ENCODE data around the gene OR2K2. TPM values are rescaled to one million over a fixed set of nuclear protein-coding genes. Genes with fewer than 3 reads are reported as not detected.
"Not testable (repeated sequence)": the region's sequence is repeated elsewhere in the genome, so short reads cannot be mapped to it uniquely, and the experiment has no call there.

The OR2K2 gene
- total RNA-seq, 1 donor from 2014 or later = not detected

DNA sequence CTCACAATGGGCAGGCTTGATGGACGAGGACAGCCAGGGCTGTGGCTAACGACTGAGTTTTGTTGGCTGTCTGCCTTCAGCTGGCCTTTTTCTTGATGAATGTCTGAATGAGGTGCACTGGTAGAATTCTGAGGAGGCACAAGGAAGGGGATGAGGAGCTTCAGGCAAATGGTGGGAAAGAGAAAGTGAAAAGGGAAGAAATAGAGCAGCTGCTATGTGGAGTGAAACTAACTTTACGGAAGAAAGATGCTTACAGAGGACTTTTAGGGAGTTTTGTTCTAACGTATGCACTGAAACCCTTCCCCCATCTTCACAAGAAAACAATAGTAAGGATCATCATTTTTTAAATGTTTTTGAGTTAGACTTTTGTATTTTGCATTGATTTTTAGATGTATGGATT lies 45.3 kb downstream of the OR2K2 start:
- Mint-ChIP-seq H3K9me3 (no peaks in the 10 kb centered on the region), H3K36me3 (ENCODE audit: low read depth) (no peaks in the 10 kb centered on the region), H3K27ac (no peak overlapping the region), H3K27me3 (ENCODE audit: insufficient read depth) (peaks cover 5% of the 10 kb centered on the region), H3K4me3 (no peak overlapping the region), H3K4me1 (ENCODE audit: low read depth) (peaks cover 6% of the 10 kb centered on the region)
- intact Hi-C loops (cut with micrococcal nuclease) = no loop called here
- no peak for DNase-seq (ENCODE audit: low spot score)

DNA sequence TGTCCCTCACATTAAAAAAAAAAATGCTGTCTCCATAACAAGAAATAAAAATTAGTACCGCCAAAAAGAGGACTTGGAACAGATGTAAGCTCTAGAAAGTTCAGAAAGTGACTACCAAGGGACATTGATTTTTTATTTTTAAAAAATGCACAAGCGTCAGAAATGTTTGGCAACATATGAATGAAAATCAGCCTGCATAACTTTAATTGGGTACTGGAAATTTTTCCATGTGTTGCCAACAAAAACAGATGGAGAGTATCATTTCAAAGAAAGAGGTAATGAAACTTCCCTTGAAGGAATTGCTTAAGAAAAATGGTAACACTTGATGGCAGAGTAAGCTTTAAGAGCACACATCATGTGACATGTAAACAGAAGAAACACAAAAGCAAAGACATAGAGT lies 47.2 kb downstream of the OR2K2 start:
- H3K27me3 Mint-ChIP-seq (ENCODE audit: insufficient read depth) = peaks cover 5% of the 10 kb centered on the region
- intact Hi-C loops (cut with micrococcal nuclease) = no loop called here
- H3K27ac Mint-ChIP-seq = no peak overlapping the region
- H3K4me3 Mint-ChIP-seq = no peak overlapping the region
- DNase-seq (ENCODE audit: low spot score) = no peak
- H3K9me3 Mint-ChIP-seq = no peaks in the 10 kb centered on the region
- H3K4me1 Mint-ChIP-seq (ENCODE audit: low read depth) = no peaks in the 10 kb centered on the region
- no peaks in the 10 kb centered on the region for H3K36me3 Mint-ChIP-seq (ENCODE audit: low read depth)

- H3K36me3 Mint-ChIP-seq (ENCODE audit: low read depth); H3K27me3 Mint-ChIP-seq (ENCODE audit: insufficient read depth); H3K4me1 Mint-ChIP-seq (ENCODE audit: low read depth); DNase-seq (ENCODE audit: low spot score); H3K4me3 Mint-ChIP-seq; H3K27ac Mint-ChIP-seq; intact Hi-C loops (cut with micrococcal nuclease); H3K9me3 Mint-ChIP-seq: not testable (repeated sequence)
Measured at GRCh38 chr9:111280795-111281194, 49.2 kb downstream of the OR2K2 start.

Other genes starting within 250 kb of the OR2K2 start
- 98.9 and 110 TPM in 2 replicates for gene ECPAS, start 154.2 kb upstream of the OR2K2 start, total RNA-seq
- 2.4 and 3.5 TPM in 2 replicates for gene ZNF483, start 195.0 kb upstream of the OR2K2 start, total RNA-seq

All from activated T-helper 1 cell treated with anti-CD3 and anti-CD28 coated beads, Interleukin-12 subunit alpha, Interleukin-12 subunit beta, Interleukin-2, Interleukin-4 antibody, amounts not matched to agents 30 ng/mL and 10 ng/mL and 1 ng/mL, durations not matched to agents 14 hours and 24 hours and 36 hours (primary cell).